ENCODE results near the gene NGEF. TPM values are rescaled to one million over a fixed set of nuclear protein-coding genes. Genes with fewer than 3 reads are reported as not detected.
A peak's percentile ranks its signal among the peaks of the same experiment; 100 is the strongest.

NGEF gene
- total RNA-seq, 4 donors from 2014 or later: 4.0 to 16.5 (median 6.2) TPM

DNA sequence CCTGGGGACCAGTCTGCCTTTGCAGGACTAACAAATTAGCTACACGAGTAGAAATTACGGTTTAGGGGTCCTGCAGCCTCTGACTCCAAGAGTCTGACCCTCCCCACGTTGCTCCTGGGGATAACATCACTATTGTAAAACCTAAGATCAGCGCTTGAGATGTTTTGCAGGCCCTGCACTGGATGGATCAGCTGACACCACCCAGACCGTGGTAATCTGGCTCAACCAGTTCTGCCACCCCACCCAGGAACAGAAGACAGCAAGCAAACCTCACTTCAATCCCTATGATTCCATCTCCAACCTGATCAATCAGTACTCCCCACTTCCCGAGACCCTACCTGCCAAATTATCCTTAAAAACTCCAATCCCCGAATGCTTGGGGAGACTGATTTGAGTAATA lies 31.7 kb downstream of the NGEF start:
- Histone ChIP-seq H3K9me3 (no peaks in the 10 kb centered on the region), H3K36me3 (no peaks in the 10 kb centered on the region), H3K4me3 (no peak overlapping the region), H3K4me1 (peaks cover 12 to 39% (median 17%) of the 10 kb centered on the region in 3 donors), H3K27me3 (peaks cover 0 to 25% (median 0%) of the 10 kb centered on the region in 4 donors), H3K27ac (peak overlapping the region; percentile 32 to 83 (median 72))
- intact Hi-C loops (cut with DNase I): no loop called here
- DNase-seq: no peak
- no peak for TF ChIP-seq POLR2A (IDR thresholded peaks at IDR 0.05)
- TF ChIP-seq, protein P1, sequence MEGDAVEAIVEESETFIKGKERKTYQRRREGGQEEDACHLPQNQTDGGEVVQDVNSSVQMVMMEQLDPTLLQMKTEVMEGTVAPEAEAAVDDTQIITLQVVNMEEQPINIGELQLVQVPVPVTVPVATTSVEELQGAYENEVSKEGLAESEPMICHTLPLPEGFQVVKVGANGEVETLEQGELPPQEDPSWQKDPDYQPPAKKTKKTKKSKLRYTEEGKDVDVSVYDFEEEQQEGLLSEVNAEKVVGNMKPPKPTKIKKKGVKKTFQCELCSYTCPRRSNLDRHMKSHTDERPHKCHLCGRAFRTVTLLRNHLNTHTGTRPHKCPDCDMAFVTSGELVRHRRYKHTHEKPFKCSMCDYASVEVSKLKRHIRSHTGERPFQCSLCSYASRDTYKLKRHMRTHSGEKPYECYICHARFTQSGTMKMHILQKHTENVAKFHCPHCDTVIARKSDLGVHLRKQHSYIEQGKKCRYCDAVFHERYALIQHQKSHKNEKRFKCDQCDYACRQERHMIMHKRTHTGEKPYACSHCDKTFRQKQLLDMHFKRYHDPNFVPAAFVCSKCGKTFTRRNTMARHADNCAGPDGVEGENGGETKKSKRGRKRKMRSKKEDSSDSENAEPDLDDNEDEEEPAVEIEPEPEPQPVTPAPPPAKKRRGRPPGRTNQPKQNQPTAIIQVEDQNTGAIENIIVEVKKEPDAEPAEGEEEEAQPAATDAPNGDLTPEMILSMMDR (IDR thresholded peaks at IDR 0.05): no peak
- WGBS, 2 donors: 24 to 41% methylated on average over 5 of the region's 7 CpGs

DNA sequence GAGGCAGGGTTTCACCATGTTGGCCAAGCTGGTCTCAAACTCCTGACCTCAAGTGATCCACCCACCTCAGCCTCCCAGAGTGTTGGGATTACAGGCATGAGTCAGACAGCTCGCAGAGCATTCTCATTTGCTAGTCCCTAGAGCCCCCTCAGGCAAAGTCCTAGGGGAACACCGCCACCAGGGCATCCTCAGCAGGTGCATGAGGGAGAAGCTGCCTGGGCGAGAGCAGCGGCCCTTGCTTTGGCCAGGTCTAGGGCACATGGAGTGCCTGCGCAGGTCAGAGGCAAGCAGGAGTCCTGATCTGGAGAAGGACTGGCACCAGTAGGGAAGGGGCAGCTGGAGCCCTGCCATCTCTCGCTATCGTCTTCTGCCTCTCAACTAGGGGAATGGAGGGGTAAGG lies 32.4 kb downstream of the NGEF start:
- DNase-seq: no peak
- Histone ChIP-seq H3K27me3 (peaks cover 0 to 25% (median 0%) of the 10 kb centered on the region in 4 donors), H3K36me3 (no peaks in the 10 kb centered on the region), H3K4me3 (no peak overlapping the region), H3K4me1 (peaks cover 12 to 39% (median 17%) of the 10 kb centered on the region in 3 donors), H3K9me3 (no peaks in the 10 kb centered on the region), H3K27ac (peak overlapping the region; percentile 32 to 80 (median 70))
- 81% methylated on average over 6 of the region's 7 CpGs; no CpG with 5 or more reads in 1 of the 2 donors for WGBS, 2 donors
- TF ChIP-seq, protein P1 (IDR thresholded peaks at IDR 0.05): no peak
- no peak for TF ChIP-seq POLR2A (IDR thresholded peaks at IDR 0.05)
- intact Hi-C loops (cut with DNase I): no loop called here

DNA sequence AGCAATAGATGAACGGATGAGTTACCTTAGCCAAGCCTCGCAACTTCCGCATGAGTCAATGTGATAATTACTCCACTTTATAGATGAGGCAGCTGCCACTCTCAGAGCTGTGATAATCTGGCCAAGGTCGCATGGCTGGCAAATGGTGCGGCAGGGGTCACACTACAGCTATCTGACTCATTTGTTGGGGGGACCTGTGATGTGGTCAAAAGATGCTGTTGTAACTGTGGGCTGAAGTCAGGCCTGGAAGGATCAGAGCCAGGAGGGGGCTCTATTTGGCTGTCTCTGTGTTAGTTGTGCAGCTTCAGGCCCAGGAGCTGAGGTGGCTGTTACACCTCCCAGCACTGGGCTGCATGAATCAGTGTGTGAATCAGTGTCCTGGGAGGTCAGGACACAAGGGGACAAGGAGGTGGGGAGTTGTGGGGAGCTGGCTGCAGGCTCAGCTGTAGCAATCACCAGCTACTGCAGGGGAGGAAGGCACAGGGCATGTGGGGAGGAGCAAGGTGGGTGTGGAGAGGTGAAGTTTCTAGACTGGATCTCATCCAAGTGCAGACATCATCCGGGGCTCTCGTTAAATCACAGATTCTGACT lies 33.1 kb downstream of the NGEF start:
- Histone ChIP-seq H3K4me3 (no peak overlapping the region), H3K4me1 (peaks cover 12 to 39% (median 17%) of the 10 kb centered on the region in 3 donors), H3K36me3 (no peaks in the 10 kb centered on the region), H3K9me3 (no peaks in the 10 kb centered on the region), H3K27me3 (peaks cover 0 to 25% (median 0%) of the 10 kb centered on the region in 4 donors), H3K27ac (peak overlapping the region in 3 of 4 donors; percentile 65 to 80 (median 74))
- WGBS, 2 donors: 47 to 76% methylated on average over 7 of the region's 7 CpGs
- TF ChIP-seq POLR2A (IDR thresholded peaks at IDR 0.05): no peak
- TF ChIP-seq, protein P1 (IDR thresholded peaks at IDR 0.05): no peak
- DNase-seq: no peak
- intact Hi-C loops (cut with DNase I): no loop called here

DNA sequence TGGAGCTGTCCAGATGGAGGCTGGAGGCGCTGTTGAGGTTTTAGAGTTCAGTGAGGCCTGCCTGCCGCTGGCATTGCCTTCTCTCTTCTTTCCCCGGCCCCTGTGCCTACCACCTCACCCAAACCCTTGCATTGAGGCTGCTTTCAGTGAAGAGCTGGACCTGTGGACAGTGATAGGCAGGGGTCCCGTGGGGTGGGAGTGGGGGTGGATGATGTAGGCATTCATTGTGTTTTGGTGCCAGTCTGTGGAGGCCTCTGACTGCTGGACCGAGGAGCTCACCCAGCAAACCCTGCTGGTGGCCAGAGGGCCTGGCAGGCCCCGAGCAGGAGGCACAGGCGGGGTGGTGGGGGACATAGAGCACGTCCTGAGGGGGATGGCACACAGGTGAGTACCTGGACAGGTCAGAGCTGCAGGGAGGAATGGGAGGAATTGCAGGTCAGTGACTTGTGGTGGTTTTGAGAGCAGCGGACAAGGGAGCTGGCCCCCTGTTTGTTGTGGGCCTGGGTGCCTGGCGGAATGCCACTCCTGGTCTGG lies 35.6 kb downstream of the NGEF start:
- intact Hi-C loops (cut with DNase I): no loop called here
- no peaks in the 10 kb centered on the region for H3K9me3 ChIP-seq
- H3K27me3 ChIP-seq: peaks cover 0 to 13% (median 0%) of the 10 kb centered on the region in 4 donors
- peaks cover 12 to 32% (median 17%) of the 10 kb centered on the region in 3 donors for H3K4me1 ChIP-seq
- no peak overlapping the region for H3K4me3 ChIP-seq
- no peaks in the 10 kb centered on the region for H3K36me3 ChIP-seq
- WGBS, 2 donors: 90% methylated on average over 4 to 6 of the region's 10 CpGs
- no peak for DNase-seq
- H3K27ac ChIP-seq: no peak overlapping the region
- TF ChIP-seq, protein P1 (IDR thresholded peaks at IDR 0.05): no peak
- TF ChIP-seq POLR2A (IDR thresholded peaks at IDR 0.05): no peak

DNA sequence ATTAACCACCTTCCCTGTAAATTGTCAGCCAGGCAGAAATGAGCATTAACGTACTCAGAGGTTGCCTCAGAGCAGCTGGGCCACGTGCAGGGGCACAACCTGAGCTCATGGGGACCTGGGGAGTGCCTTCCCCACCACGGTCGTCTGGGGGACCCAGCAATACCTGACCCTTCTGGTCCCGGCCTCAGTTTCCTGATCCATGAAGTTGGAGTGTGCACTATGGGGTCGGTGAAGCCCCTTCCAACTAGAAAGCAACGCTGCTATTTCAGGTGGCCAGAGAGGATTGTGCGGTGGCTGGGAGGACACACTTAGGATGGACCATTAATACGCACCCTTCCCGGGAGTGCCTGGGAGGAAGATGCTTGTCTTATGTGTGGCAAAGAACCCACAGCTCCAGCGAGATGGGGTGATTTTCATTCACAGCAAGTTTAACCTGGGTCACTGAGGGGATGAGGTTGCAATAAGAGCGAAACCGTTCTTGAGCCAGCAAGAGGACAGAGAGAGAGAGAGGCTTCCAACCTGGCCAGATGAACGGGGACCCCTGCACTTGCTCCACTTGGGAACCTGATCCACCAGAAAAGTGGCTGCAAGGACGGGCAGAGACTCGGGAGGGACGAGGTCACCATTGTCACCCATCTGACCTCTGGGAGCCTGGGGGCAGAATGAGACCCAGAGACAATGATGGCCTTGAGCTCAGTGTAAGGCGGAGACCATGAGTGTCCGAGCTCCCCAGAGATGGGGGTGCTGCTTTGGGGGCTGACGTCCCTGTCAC lies 36.2 kb downstream of the NGEF start:
- Histone ChIP-seq H3K36me3 (no peaks in the 10 kb centered on the region), H3K4me3 (no peak overlapping the region), H3K9me3 (no peaks in the 10 kb centered on the region), H3K27ac (no peak overlapping the region), H3K27me3 (peaks cover 0 to 9% (median 0%) of the 10 kb centered on the region in 4 donors), H3K4me1 (peaks cover 9 to 26% (median 14%) of the 10 kb centered on the region in 3 donors)
- intact Hi-C loops (cut with DNase I): no loop called here
- DNase-seq: no peak
- TF ChIP-seq, protein P1 (IDR thresholded peaks at IDR 0.05): no peak
- no peak for TF ChIP-seq POLR2A (IDR thresholded peaks at IDR 0.05)
- WGBS, 2 donors: 63 to 87% methylated on average over 6 to 9 of the region's 20 CpGs
